HepG2 (cell line): ENCODE data around the gene SCAPER. TPM values are rescaled to one million over a fixed set of nuclear protein-coding genes. Genes with fewer than 3 reads are reported as not detected.

Experiments
- DNMT3B ChIP-seq: conservative IDR thresholded peaks from 2 replicates; pipeline ENCODE4 v1.6.1; 2016; ENCODE audit warnings: missing biosample characterization, control low read depth
- FOXM1 ChIP-seq: sonication (generic); formaldehyde crosslinking; IDR thresholded peaks from 2 replicates; pipeline ENCODE4 v1.5.0; 2020; ENCODE audit warnings: missing genetic modification reagents
- ISX ChIP-seq: sonication (generic); formaldehyde crosslinking; conservative IDR thresholded peaks from 2 replicates; pipeline ENCODE4 v1.5.0; 2020; ENCODE audit warnings: missing genetic modification reagents
- JUN ChIP-seq: sonication (generic); formaldehyde crosslinking; IDR thresholded peaks from 2 replicates; pipeline ENCODE4 v1.4.0; 2020; ENCODE audit warnings: mild to moderate bottlenecking, missing genetic modification reagents
- JUNB ChIP-seq: sonication (generic); formaldehyde crosslinking; IDR thresholded peaks from 2 replicates; pipeline ENCODE4 v1.8.0; 2022; ENCODE audit warnings: missing genetic modification reagents, mild to moderate bottlenecking, borderline replicate concordance
- PHF5A ChIP-seq: IDR thresholded peaks from one replicate; pipeline ENCODE4 v1.6.1; 2018; ENCODE audit warnings: low read depth, missing genetic modification reagents; ENCODE audit not compliant: unreplicated experiment
- RBFOX2 ChIP-seq: fragments of 200-400 bp; formaldehyde crosslinking; IDR thresholded peaks from 2 replicates; pipeline ENCODE4 v1.6.1; 2017; ENCODE audit warnings: low read depth, mild to moderate bottlenecking, low read length
- RERE ChIP-seq: IDR thresholded peaks from 2 replicates; pipeline ENCODE4 v1.6.1; 2016; ENCODE audit warnings: low read depth, missing genetic modification reagents, missing compliant biosample characterization
- SMAD3 ChIP-seq: sonication (generic); formaldehyde crosslinking; IDR thresholded peaks from 2 replicates; pipeline ENCODE4 v1.4.0; 2020; ENCODE audit warnings: missing genetic modification reagents
- TEF ChIP-seq: sonication (generic); formaldehyde crosslinking; IDR thresholded peaks from 2 replicates; pipeline ENCODE4 v1.5.0; 2020; ENCODE audit warnings: missing genetic modification reagents
- ZBTB34 ChIP-seq: sonication (generic); formaldehyde crosslinking; IDR thresholded peaks from 2 replicates; pipeline ENCODE4 v1.8.0; 2022; ENCODE audit warnings: mild to moderate bottlenecking, missing genetic modification reagents
- ZKSCAN1 ChIP-seq: fragments of 150-350 bp; IDR thresholded peaks from 2 replicates; pipeline ENCODE4 v1.6.1; 2014; ENCODE audit warnings: low read length
- ZMYM2 ChIP-seq: sonication (generic); formaldehyde crosslinking; IDR thresholded peaks from 2 replicates; pipeline ENCODE4 v1.8.0; 2022; ENCODE audit warnings: mild to moderate bottlenecking, missing genetic modification reagents
- ZNF124 ChIP-seq: sonication (generic); formaldehyde crosslinking; IDR thresholded peaks from 2 replicates; pipeline ENCODE4 v1.4.0; 2020; ENCODE audit warnings: missing genetic modification reagents
- ZNF234 ChIP-seq: sonication (generic); formaldehyde crosslinking; conservative IDR thresholded peaks from 2 replicates; pipeline ENCODE4 v1.5.1; 2020; ENCODE audit warnings: mild to moderate bottlenecking, missing genetic modification reagents
- ZNF30 ChIP-seq: sonication (generic); formaldehyde crosslinking; IDR thresholded peaks from 2 replicates; pipeline ENCODE4 v1.5.0; 2020; ENCODE audit warnings: mild to moderate bottlenecking, missing genetic modification reagents
- ZNF335 ChIP-seq: sonication (generic); formaldehyde crosslinking; IDR thresholded peaks from 2 replicates; pipeline ENCODE4 v1.4.0; 2020; ENCODE audit warnings: missing genetic modification reagents
- ZNF367 ChIP-seq: sonication (generic); formaldehyde crosslinking; IDR thresholded peaks from 2 replicates; pipeline ENCODE4 v1.4.0; 2020; ENCODE audit warnings: missing genetic modification reagents, borderline replicate concordance
- ZNF446 ChIP-seq: sonication (generic); formaldehyde crosslinking; IDR thresholded peaks from 2 replicates; pipeline ENCODE4 v1.5.0; 2020; ENCODE audit warnings: mild to moderate bottlenecking, missing genetic modification reagents
- ZNF496 ChIP-seq: sonication (generic); formaldehyde crosslinking; IDR thresholded peaks from 2 replicates; pipeline ENCODE4 v1.8.1; 2023; ENCODE audit warnings: mild to moderate bottlenecking, moderate library complexity, missing genetic modification reagents; ENCODE audit not compliant: insufficient replicate concordance
- ZNF574 ChIP-seq: sonication (generic); formaldehyde crosslinking; IDR thresholded peaks from 2 replicates; pipeline ENCODE4 v1.4.0; 2020; ENCODE audit warnings: missing genetic modification reagents
- polyA plus RNA-seq, 8 experiments: library from polyadenylated mRNA; depleted of rRNA in 3 of 8; stranded (reverse) in 7 of 8; unstranded in 1 of 8; fragments of >200 nt; fragmentation: Illumina TruSeq in 4 of 8; extraction: Trizol in 4 of 8; gene quantifications; 2 replicates each; pipeline versions ENCODE4 v1.2.1 to v1.2.3, GENCODE V29; 2011 to 2016; ENCODE audit warnings: low read depth in 4 of 8, missing spikeins in 1 of 8, mixed read lengths in 1 of 8; ENCODE audit not compliant: insufficient read depth in 1 of 8
- total RNA-seq, 5 experiments: library from RNA; depleted of rRNA; stranded (reverse); fragments of >200 nt; fragmentation: Illumina TruSeq; extraction: Trizol; gene quantifications; 2 replicates each; pipeline ENCODE4 v1.2.3, GENCODE V29; 2016; ENCODE audit warnings: low read depth in 1 of 5

SCAPER gene
- total and polyA plus RNA-seq, 2 of the 13 experiments (the other 11 are each of a cell fraction or from before 2014, with no cell fraction given), result 4.3 to 10.5 TPM

- TF ChIP-seq RERE (CRISPR knock-in tag) (0 out of 2 replicates have a peak, but pooled peaks have one; percentile 21), ZNF367 (no peak), ZNF30 (CRISPR knock-in tag) (no peak), ZKSCAN1 (no peak), ZNF335 (CRISPR knock-in tag) (no peak), DNMT3B (CRISPR knock-in tag) (no peak), TEF (CRISPR knock-in tag) (no peak), ZMYM2 (CRISPR knock-in tag) (peak; percentile 60; the same call in 1 of the 2 replicates), ZNF446 (CRISPR knock-in tag) (no peak), ZNF234 (no peak), ISX (CRISPR knock-in tag) (no peak), SMAD3 (peak; percentile 56; the same call in 1 of the 2 replicates), JUN (CRISPR knock-in tag) (no peak), ZNF574 (CRISPR knock-in tag) (peak; percentile 28; the same call in 1 of the 2 replicates), JUNB (no peak), RBFOX2 (no peak), ZNF496 (CRISPR knock-in tag) (no peak), ZNF124 (no peak), FOXM1 (CRISPR knock-in tag) (no peak), ZBTB34 (no peak), PHF5A (CRISPR knock-in tag) (peak; percentile 84)
These were observed 571.3 kb downstream of the SCAPER start (continued) for GRCh38 chr15:76333720-76334437.
